MM.1S (cell line): ENCODE results near the gene NEDD4L.

Experiments
- DNase-seq: peaks from one replicate; pipeline ENCODE4 v3.0.0-alpha.2; 2015
- H2AFZ ChIP-seq: fragments of 300-600 bp; sonication (generic); 2 replicates; pipeline ENCODE4 v1.6.0; 2016; ENCODE audit warnings: antibody characterized with exemption, low read length
- H3F3A ChIP-seq: fragments of 300-600 bp; sonication (generic); 2 replicates; pipeline ENCODE4 v1.6.1; 2016; ENCODE audit warnings: mild to moderate bottlenecking, antibody characterized with exemption, low read length, moderate library complexity, mixed read lengths; ENCODE audit not compliant: insufficient read depth
- H3K27ac ChIP-seq: fragments of 300-600 bp; sonication (generic); 2 replicates; pipeline ENCODE4 v1.5.1; 2016; ENCODE audit warnings: mild to moderate bottlenecking, low read length
- H3K27me3 ChIP-seq: fragments of 300-600 bp; sonication (generic); replicated peaks from 2 replicates; pipeline ENCODE4 v1.6.0; 2016; ENCODE audit warnings: low read length; ENCODE audit not compliant: insufficient read depth
- H3K36me3 ChIP-seq: fragments of 300-600 bp; sonication (generic); replicated peaks from 2 replicates; pipeline ENCODE4 v1.6.1; 2016; ENCODE audit warnings: mild to moderate bottlenecking, low read length, mixed read lengths; ENCODE audit not compliant: insufficient read depth
- H3K4me1 ChIP-seq: fragments of 300-600 bp; sonication (generic); 2 replicates; pipeline ENCODE4 v1.6.1; 2016; ENCODE audit warnings: low read length, mixed read lengths
- H3K4me2 ChIP-seq: fragments of 300-600 bp; sonication (generic); 2 replicates; pipeline ENCODE4 v1.6.0; 2016; ENCODE audit warnings: low read depth, low read length
- H3K4me3 ChIP-seq: fragments of 300-600 bp; sonication (generic); 2 replicates; pipeline ENCODE4 v1.5.1; 2016; ENCODE audit warnings: low read length, mixed read lengths
- H3K79me2 ChIP-seq: fragments of 300-600 bp; sonication (generic); 2 replicates; pipeline ENCODE4 v1.6.1; 2016; ENCODE audit warnings: mixed run types, low read length, mixed read lengths
- H3K9ac ChIP-seq: fragments of 300-600 bp; sonication (generic); 2 replicates; pipeline ENCODE4 v1.6.1; 2016; ENCODE audit warnings: low read length, mixed read lengths
- H3K9me2 ChIP-seq: fragments of 300-600 bp; sonication (generic); replicated peaks from 2 replicates; pipeline ENCODE4 v1.6.1; 2016; ENCODE audit warnings: mild to moderate bottlenecking, low read length, mixed read lengths; ENCODE audit not compliant: insufficient read depth
- H3K9me3 ChIP-seq: fragments of 300-600 bp; sonication (generic); replicated peaks from 2 replicates; pipeline ENCODE4 v1.6.1; 2016; ENCODE audit warnings: mild to moderate bottlenecking, low read length, mixed read lengths; ENCODE audit not compliant: insufficient read depth
- H4K20me1 ChIP-seq: fragments of 300-600 bp; sonication (generic); 2 replicates; pipeline ENCODE4 v1.6.1; 2016; ENCODE audit warnings: mild to moderate bottlenecking, low read length, moderate library complexity, mixed read lengths; ENCODE audit not compliant: insufficient read depth
- EZH2 ChIP-seq: fragments of 300-600 bp; sonication (generic); optimal IDR thresholded peaks from 2 replicates; pipeline ENCODE3; 2017; ENCODE audit warnings: low read depth, mild to moderate bottlenecking, antibody characterized with exemption, low read length, mixed read lengths
- EZH2phosphoT487 ChIP-seq: fragments of 300-600 bp; sonication (generic); IDR thresholded peaks from 2 replicates; pipeline ENCODE4 v1.6.1; 2018; ENCODE audit warnings: antibody characterized with exemption, low read length
- TF ChIP-seq, protein P1 (sequence below): fragments of 300-600 bp; sonication (generic); IDR thresholded peaks from 2 replicates; pipeline ENCODE4 v1.5.1; 2016; ENCODE audit warnings: antibody characterized with exemption, low read length, mixed read lengths

NEDD4L gene

DNA sequence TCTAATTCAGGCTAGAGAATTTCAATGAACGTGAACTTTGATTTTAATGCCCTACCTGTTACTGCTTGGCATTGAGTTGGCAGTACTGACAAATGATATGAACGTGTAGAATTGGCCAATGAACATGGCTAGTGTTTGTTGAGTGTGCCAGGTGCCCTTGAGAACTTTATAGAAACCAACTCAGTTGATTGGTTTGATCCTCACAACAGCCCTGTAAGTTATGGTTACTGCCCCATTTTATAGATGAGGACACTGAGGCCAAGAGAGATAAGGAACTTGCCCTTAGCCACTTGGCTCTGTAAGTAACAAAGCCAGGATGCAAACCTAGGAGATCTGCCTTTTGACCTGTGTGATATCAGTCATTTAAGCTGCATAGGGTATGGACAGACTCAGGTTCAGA, 275.7 kb downstream of the NEDD4L start:
- H3K27me3 ChIP-seq: no peaks in the 10 kb centered on the region
- no peak overlapping the region for H3K27ac ChIP-seq
- no peaks in the 10 kb centered on the region for H3F3A ChIP-seq
- no peaks in the 10 kb centered on the region for H4K20me1 ChIP-seq
- H3K36me3 ChIP-seq: no peaks in the 10 kb centered on the region
- no peaks in the 10 kb centered on the region for H3K4me1 ChIP-seq
- TF ChIP-seq EZH2phosphoT487 (no peak), EZH2 (no peak)
- no peak overlapping the region for H2AFZ ChIP-seq
- H3K9ac ChIP-seq: no peak overlapping the region
- no peaks in the 10 kb centered on the region for H3K9me2 ChIP-seq
- no peak overlapping the region for H3K4me3 ChIP-seq
- H3K9me3 ChIP-seq: no peaks in the 10 kb centered on the region
- H3K79me2 ChIP-seq: no peaks in the 10 kb centered on the region
- no peak for DNase-seq
- no peak overlapping the region for H3K4me2 ChIP-seq

DNA sequence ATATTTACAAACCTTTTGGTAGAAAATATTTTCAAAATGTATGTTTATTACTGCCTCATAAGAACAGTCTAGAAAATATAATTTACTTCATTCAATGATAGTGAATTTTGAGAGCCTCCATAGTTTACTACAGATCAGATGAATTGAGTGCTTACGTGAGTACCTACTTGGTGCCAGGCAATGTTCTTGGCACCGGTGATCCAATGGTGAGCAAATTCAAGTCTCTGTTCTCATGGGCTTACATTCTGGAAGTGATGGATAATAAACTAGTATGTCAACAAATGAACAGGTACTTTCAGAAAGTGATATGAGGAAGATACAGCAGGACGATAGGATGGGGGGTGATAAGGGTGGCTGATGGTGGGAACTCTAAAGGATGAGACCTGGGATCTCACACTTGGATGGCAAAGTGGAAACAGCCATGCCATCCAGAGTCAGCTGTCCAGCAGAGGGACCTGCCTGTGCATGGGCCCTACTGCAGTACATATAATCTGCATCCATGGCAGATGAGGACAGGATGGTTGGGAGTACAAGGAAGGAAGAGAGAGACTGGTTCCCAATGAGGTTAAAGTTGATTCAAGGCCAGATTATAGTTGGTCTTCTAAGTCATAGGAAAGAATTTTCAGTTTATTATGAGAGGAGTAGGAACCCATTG, 277.0 kb downstream of the NEDD4L start:
- no peaks in the 10 kb centered on the region for H3K36me3 ChIP-seq
- no peak overlapping the region for H3K4me3 ChIP-seq
- H2AFZ ChIP-seq: no peak overlapping the region
- no peak overlapping the region for H3K27ac ChIP-seq
- no peak overlapping the region for H3K9ac ChIP-seq
- H3K79me2 ChIP-seq: no peaks in the 10 kb centered on the region
- TF ChIP-seq EZH2 (no peak), EZH2phosphoT487 (no peak)
- TF ChIP-seq, protein P1, sequence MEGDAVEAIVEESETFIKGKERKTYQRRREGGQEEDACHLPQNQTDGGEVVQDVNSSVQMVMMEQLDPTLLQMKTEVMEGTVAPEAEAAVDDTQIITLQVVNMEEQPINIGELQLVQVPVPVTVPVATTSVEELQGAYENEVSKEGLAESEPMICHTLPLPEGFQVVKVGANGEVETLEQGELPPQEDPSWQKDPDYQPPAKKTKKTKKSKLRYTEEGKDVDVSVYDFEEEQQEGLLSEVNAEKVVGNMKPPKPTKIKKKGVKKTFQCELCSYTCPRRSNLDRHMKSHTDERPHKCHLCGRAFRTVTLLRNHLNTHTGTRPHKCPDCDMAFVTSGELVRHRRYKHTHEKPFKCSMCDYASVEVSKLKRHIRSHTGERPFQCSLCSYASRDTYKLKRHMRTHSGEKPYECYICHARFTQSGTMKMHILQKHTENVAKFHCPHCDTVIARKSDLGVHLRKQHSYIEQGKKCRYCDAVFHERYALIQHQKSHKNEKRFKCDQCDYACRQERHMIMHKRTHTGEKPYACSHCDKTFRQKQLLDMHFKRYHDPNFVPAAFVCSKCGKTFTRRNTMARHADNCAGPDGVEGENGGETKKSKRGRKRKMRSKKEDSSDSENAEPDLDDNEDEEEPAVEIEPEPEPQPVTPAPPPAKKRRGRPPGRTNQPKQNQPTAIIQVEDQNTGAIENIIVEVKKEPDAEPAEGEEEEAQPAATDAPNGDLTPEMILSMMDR: no peak
- no peaks in the 10 kb centered on the region for H3K9me3 ChIP-seq
- H4K20me1 ChIP-seq: no peaks in the 10 kb centered on the region
- no peaks in the 10 kb centered on the region for H3K27me3 ChIP-seq
- H3K9me2 ChIP-seq: no peaks in the 10 kb centered on the region
- H3F3A ChIP-seq: no peaks in the 10 kb centered on the region
- H3K4me2 ChIP-seq: no peak overlapping the region
- DNase-seq: no peak
- H3K4me1 ChIP-seq: no peaks in the 10 kb centered on the region

DNA sequence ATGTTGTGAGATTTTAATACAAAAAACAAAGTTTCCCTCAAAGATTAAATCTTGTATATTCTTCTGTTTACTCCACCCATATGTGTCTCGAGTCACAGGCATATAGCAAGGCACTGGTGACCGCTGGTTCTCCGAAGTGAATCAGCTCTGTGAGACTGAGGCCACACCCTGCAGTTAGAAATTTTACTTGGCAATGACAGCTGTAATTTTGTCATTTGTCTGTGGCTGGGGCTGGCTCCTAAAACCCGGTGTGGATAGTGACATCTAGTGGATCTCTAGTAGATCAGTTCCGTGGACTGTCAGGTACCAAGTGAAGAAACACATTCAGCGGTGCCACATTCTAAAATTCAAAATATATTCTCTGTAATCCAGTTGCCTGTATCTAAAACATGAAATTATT, 278.0 kb downstream of the NEDD4L start:
- Histone ChIP-seq H4K20me1 (no peaks in the 10 kb centered on the region), H3K36me3 (no peaks in the 10 kb centered on the region), H3K4me2 (no peak overlapping the region), H2AFZ (no peak overlapping the region), H3K9me2 (no peaks in the 10 kb centered on the region), H3K27me3 (no peaks in the 10 kb centered on the region), H3K4me1 (no peaks in the 10 kb centered on the region), H3K9ac (no peak overlapping the region), H3F3A (no peaks in the 10 kb centered on the region), H3K9me3 (no peaks in the 10 kb centered on the region), H3K27ac (no peak overlapping the region), H3K4me3 (no peak overlapping the region), H3K79me2 (no peaks in the 10 kb centered on the region)
- DNase-seq: peak; percentile 9
- TF ChIP-seq, protein P1: peak; percentile 36
- TF ChIP-seq EZH2phosphoT487: no peak
- TF ChIP-seq EZH2: no peak

DNA sequence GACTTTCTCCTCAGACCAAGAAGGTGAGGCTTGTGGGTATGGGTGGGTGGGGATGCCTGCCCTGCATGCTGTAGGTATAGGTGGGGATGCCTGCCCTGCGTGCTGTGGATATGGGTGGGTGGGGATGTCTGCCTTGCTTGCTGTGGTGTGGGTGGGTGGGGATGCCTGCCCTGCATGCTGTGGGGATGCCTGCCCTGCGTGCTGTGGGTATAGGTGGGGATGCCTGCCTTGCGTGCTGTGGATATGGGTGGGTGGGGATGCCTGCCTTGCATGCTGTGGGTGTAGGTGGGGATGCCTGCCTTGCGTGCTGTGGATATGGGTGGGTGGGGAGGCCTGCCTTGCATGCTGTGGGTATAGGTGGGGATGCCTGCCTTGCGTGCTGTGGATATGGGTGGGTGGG, 278.4 kb downstream of the NEDD4L start:
- no peaks in the 10 kb centered on the region for H3K9me3 ChIP-seq
- H3K4me2 ChIP-seq: no peak overlapping the region
- H3F3A ChIP-seq: no peaks in the 10 kb centered on the region
- no peak overlapping the region for H2AFZ ChIP-seq
- no peaks in the 10 kb centered on the region for H3K4me1 ChIP-seq
- H3K79me2 ChIP-seq: no peaks in the 10 kb centered on the region
- H3K36me3 ChIP-seq: no peaks in the 10 kb centered on the region
- no peaks in the 10 kb centered on the region for H4K20me1 ChIP-seq
- DNase-seq: no peak
- H3K9ac ChIP-seq: no peak overlapping the region
- TF ChIP-seq EZH2phosphoT487 (no peak), EZH2 (no peak)
- TF ChIP-seq, protein P1: no peak
- no peak overlapping the region for H3K27ac ChIP-seq
- H3K9me2 ChIP-seq: no peaks in the 10 kb centered on the region
- H3K4me3 ChIP-seq: no peak overlapping the region
- H3K27me3 ChIP-seq: no peaks in the 10 kb centered on the region
